Measurements from ENCODE around the gene SF3B3. TPM values are rescaled to one million over a fixed set of nuclear protein-coding genes. Genes with fewer than 3 reads are reported as not detected.

The SF3B3 gene
- total RNA-seq, 4 donors from 2014 or later, result 51.1 to 90.6 (median 66.2) TPM

GRCh38 chr16:70589998-70590471 is 66.4 kb downstream of the SF3B3 start:
- intact Hi-C loops (cut with DNase I), result no loop called here
- WGBS, result 30% methylated on average over 10 of the region's 10 CpGs
- Histone ChIP-seq H3K9me3 (no peaks in the 10 kb centered on the region), H3K4me3 (no peak overlapping the region), H3K27ac (replicated peaks in 1 of 4) (peak overlapping the region; percentile 61 to 66 (median 62)), H3K27me3 (no peaks in the 10 kb centered on the region), H3K4me1 (peaks cover 32 to 57% (median 51%) of the 10 kb centered on the region in 4 donors), H3K36me3 (no peaks in the 10 kb centered on the region)
- no peak for DNase-seq (ENCODE audit: extremely low spot score)
- TF ChIP-seq CTCF (IDR thresholded peaks at IDR 0.05) (no peak), POLR2AphosphoS5 (IDR thresholded peaks at IDR 0.05) (no peak), POLR2A (IDR thresholded peaks at IDR 0.05; ENCODE audit: low read depth) (no peak), EP300 (IDR thresholded peaks at IDR 0.05) (no peak)

GRCh38 chr16:70590722-70591415 is 67.3 kb downstream of the SF3B3 start:
- no peak for DNase-seq (ENCODE audit: extremely low spot score)
- no peak overlapping the region for H3K4me3 ChIP-seq
- WGBS, result 21% methylated on average over 3 of the region's 18 CpGs

GRCh38 chr16:70591615-70592014 is 68.0 kb downstream of the SF3B3 start:
- Histone ChIP-seq H3K9me3 (no peaks in the 10 kb centered on the region), H3K4me1 (peaks cover 32 to 58% (median 52%) of the 10 kb centered on the region in 4 donors), H3K27ac (replicated peaks in 1 of 4) (peak overlapping the region; percentile 61 to 66 (median 62)), H3K36me3 (no peaks in the 10 kb centered on the region), H3K27me3 (no peaks in the 10 kb centered on the region), H3K4me3 (no peak overlapping the region)
- WGBS, result 40% methylated on average over 1 of the region's 4 CpGs
- intact Hi-C loops (cut with DNase I), result no loop called here
- TF ChIP-seq POLR2A (IDR thresholded peaks at IDR 0.05; ENCODE audit: low read depth), result no peak
- no peak for TF ChIP-seq CTCF (IDR thresholded peaks at IDR 0.05)
- no peak for TF ChIP-seq EP300 (IDR thresholded peaks at IDR 0.05)
- no peak for TF ChIP-seq POLR2AphosphoS5 (IDR thresholded peaks at IDR 0.05)
- DNase-seq (ENCODE audit: extremely low spot score), result no peak

More at GRCh38 chr16:70590722-70591415, 67.3 kb downstream of the SF3B3 start:
- Histone ChIP-seq H3K36me3 (no peaks in the 10 kb centered on the region), H3K9me3 (no peaks in the 10 kb centered on the region), H3K27ac (replicated peaks in 1 of 4) (peak overlapping the region; percentile 61 to 66 (median 62)), H3K27me3 (no peaks in the 10 kb centered on the region), H3K4me1 (peaks cover 32 to 58% (median 52%) of the 10 kb centered on the region in 4 donors)
- no peak for TF ChIP-seq EP300 (IDR thresholded peaks at IDR 0.05)
- no peak for TF ChIP-seq POLR2AphosphoS5 (IDR thresholded peaks at IDR 0.05)
- TF ChIP-seq CTCF (IDR thresholded peaks at IDR 0.05), result no peak
- no peak for TF ChIP-seq POLR2A (IDR thresholded peaks at IDR 0.05; ENCODE audit: low read depth)
- intact Hi-C loops (cut with DNase I), result no loop called here

- TF ChIP-seq CTCF (IDR thresholded peaks at IDR 0.05) (no peak), EP300 (IDR thresholded peaks at IDR 0.05) (no peak), POLR2A (IDR thresholded peaks at IDR 0.05; ENCODE audit: low read depth) (no peak), POLR2AphosphoS5 (IDR thresholded peaks at IDR 0.05) (no peak)
- 14% methylated on average over 5 of the region's 5 CpGs for WGBS
- peak overlapping the region; percentile 61 to 66 (median 62) for H3K27ac ChIP-seq (replicated peaks in 1 of 4)
- intact Hi-C loops (cut with DNase I), result no loop called here
- no peaks in the 10 kb centered on the region for H3K27me3 ChIP-seq
- DNase-seq (ENCODE audit: extremely low spot score), result no peak
- no peaks in the 10 kb centered on the region for H3K9me3 ChIP-seq
- H3K4me3 ChIP-seq, result no peak overlapping the region
- H3K36me3 ChIP-seq, result no peaks in the 10 kb centered on the region
- H3K4me1 ChIP-seq, result peaks cover 32 to 58% (median 52%) of the 10 kb centered on the region in 4 donors
Observed at GRCh38 chr16:70592106-70592571, 68.5 kb downstream of the SF3B3 start.
